ENCODE measurements around the gene HABP2. TPM values are rescaled to one million over a fixed set of nuclear protein-coding genes. Genes with fewer than 3 reads are reported as not detected.
A peak's percentile ranks its signal among the peaks of the same experiment; 100 is the strongest.

HABP2 gene
- total RNA-seq, 1 donor from 2014 or later = not detected

DNA sequence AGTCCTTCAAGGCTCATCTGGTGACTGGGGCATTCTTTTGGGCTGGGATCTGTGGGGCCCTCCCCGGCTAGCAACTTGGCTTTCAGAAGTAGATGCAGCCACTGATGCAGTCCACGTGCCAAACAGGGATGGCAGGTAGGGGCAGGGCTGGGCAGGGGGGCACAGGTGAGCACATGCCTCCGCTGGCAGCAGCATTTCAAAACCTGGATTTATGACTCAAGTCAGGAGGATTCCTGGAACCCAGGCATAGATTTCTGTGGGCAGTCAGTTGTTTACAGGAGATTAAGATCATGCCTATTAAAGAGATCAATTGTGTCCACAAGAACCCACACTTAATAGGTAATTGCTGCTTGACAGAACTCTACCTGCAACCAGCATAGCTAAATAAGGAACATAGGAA is 839 bp upstream of the HABP2 start:
- ATAC-seq (no peak), DNase-seq (no peak)
- intact Hi-C loops (cut with micrococcal nuclease) = no loop called here

DNA sequence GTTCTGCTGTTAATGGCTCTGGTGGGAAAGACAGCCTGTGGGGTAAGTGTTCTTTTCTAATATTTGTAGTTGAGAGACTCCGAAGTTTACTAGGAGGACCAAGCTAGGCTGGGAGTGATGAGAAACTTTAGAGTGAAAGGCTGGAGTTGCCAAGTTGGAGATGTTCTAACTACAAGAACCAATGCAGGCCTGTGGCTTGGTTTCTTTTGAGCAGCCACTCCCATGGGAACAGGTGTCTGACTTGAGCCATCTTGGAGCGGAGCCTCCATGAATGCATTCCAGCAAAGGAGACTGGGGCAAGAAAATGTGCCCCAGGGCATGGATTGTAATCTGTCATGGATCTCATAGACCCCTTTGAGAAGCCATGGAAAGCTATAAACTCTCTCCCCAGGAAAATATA is 296 bp downstream of the HABP2 start:
- no peak for ATAC-seq
- DNase-seq = no peak
- intact Hi-C loops (cut with micrococcal nuclease) = no loop called here

DNA sequence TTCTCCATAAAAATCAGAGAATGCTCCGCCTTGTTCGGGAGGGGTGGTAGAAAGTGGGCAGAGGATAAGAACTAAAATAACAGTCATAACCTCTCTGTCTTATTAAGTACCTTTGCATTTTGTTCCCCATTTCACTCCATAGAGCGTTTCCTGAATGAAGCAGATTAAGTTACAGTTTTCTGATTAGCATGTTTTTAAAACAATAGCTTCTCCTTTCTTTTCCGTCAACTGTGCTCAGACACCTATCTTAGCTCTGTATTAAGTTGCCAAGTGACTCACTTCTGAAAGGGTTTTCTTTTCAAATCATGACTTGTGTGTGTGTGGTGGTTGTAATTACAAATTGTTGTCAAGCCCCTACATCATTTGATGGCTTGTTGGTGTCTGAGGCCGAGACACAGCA is 1.4 kb downstream of the HABP2 start:
- no peak for DNase-seq
- ATAC-seq = no peak
- intact Hi-C loops (cut with micrococcal nuclease) = no loop called here

DNA sequence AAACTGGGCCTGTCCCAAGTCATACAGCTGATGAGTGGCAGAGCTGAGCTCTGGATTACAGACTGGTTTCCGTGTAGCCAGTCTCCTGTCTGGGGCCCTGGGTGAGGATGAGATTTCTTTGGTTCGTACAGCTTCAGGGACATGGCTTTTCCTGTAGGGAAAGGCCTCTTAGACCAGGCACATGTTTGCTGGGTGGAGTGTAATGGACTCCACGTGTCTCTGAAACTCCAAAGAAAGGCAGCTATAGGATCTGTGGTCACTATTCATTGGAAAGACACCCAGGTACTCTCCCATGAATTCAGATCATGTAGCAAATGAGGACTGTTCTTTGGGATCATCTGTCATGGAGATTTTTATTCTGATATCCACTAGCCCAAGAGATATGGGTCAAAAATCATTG is 2.4 kb downstream of the HABP2 start:
- intact Hi-C loops (cut with micrococcal nuclease) = no loop called here
- DNase-seq = no peak
- ATAC-seq = no peak

DNA sequence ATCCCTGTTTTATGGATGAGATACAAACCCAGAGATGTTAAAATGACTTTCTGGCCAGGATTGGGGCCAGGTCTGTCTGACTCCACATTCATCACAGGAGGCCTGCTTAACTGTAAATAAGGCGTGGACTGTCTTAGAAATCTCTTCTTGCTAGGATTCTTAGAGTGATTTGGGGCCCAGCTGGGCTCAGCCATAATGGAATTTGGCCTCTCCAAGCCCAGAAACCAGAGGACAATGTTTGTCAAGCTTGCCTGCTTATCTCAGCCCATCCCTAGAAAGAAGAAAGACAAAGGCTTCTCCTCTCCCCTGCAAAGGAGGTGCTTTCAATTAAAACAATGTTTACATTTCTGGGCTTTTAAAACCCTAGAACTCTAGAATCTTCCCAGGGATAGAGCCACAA is 2.9 kb downstream of the HABP2 start:
- intact Hi-C loops (cut with micrococcal nuclease) = no loop called here
- ATAC-seq (no peak), DNase-seq (no peak)

DNA sequence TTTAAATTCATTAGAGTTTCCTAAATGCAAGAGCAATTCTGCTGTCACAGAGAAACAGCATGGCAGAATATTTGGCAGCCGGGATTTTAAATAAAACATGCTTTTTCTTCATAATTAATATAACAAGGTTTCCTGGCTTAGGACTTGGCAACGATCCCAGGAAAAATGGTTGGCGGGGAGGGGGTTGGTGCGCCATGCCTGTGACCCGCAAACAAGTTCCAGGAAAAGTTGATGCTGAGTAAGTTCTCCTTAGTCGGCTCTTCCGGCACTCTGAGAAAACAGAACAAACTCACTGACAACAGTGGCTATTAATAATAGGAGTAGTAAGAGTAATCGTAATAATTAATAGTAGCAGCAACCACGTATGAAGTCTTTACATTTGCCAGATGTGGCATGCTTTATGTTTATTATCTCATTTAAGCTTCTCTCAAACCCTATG is 4.6 kb downstream of the HABP2 start:
- DNase-seq (no peak), ATAC-seq (no peak)
- intact Hi-C loops (cut with micrococcal nuclease) = no loop called here

DNA sequence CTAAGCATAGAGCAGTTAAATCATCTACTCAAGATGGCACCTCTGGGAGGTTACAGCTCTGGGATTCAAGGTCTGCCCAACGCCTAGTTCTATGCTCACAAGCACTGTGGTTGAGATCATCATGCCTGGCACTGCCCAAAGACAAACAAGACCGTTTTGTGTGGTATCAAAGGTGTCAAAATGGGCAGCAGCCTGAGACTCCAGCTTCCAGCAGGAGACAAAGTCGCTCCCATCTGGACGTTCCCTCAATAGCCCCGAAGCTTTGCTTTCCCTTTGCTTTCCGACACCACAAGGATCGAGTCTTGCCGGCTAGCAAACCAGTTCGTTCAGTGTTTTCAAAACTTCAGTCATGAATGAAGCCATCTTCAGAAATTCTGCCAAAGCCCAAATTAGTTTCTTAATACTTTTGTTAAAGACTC is 5.1 kb downstream of the HABP2 start:
- ATAC-seq (no peak), DNase-seq (no peak)
- intact Hi-C loops (cut with micrococcal nuclease) = no loop called here

DNA sequence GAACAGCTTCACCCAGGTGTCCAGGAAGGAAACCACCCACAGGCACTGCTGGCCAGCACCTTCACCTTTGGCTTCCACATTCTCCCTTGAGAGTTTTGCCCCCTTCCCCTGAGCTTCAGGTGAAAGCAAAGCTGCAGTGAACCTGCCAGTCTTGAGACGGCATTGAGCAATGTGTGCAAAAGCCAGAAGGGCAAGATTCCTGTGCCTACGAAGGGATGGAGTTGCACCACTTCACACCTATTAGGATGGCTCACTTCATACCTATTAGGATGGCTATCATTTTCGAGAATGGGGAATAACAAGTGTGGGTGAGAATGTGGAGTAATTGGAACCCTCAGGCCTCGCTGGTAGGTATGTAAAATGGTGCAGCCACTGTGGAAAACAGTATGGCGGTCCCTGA is 7.2 kb downstream of the HABP2 start:
- intact Hi-C loops (cut with micrococcal nuclease) = no loop called here
- ATAC-seq (no peak), DNase-seq (no peak)

DNA sequence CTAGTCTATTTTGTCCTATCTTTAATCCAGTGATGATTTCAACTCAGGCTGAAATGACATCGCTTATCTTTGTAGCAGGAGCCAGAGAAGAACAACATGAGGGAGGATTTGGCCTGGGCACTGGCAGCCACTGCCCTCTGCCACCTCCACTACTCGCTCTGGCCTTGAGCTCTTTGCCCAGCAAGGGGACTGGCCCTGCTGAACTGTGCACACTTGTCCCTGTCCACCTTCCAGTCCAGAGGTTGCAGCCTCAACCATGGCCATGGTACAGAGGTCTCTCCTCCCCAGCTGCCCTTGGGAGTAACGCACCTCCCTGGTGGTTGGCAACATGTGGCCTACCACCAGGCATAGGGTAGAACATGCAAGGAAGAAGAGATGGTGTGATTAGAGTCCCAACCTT is 8.4 kb downstream of the HABP2 start:
- intact Hi-C loops (cut with micrococcal nuclease) = no loop called here
- no peak for ATAC-seq
- no peak for DNase-seq

DNA sequence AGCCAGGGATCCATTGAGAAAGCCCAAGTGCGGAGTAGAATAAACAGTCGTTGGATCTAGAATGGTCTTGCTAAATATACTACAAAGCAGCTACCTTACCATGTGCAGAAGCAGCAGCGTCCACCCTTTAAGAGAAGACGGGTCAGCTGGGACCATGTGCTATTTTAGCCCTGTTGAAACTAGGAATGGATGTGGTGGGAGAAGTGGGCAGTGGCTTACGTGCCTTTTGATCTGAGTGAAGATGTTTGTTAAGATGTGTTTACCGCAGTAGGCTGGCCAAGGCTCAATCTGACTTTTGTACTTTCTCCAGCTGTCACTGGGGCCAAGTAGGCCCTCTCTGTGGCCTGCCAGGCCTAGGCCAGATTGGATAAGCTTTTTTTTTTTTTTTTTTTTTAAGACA is 9.2 kb downstream of the HABP2 start:
- intact Hi-C loops (cut with micrococcal nuclease) = no loop called here
- ATAC-seq (no peak), DNase-seq (no peak)

DNA sequence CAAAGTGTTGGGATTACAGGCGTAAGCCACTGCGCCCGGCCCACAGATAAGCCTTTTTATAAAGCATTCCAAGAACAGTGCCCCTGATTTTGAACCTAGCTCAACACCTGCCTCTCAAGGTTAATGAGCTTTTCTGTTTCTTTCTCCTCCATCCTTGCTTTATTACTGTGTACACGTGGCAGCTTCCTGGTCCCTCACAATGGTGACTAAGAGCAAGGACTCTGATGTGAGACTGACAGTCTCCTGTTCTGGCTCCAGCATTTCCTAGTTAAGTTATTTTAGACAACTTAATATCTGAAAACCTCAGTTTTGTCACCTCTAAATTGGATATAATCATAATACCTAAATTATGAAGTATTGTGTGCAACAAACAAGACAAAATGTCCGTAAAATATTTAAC is 9.9 kb downstream of the HABP2 start:
- intact Hi-C loops (cut with micrococcal nuclease) = no loop called here
- no peak for ATAC-seq
- no peak for DNase-seq

DNA sequence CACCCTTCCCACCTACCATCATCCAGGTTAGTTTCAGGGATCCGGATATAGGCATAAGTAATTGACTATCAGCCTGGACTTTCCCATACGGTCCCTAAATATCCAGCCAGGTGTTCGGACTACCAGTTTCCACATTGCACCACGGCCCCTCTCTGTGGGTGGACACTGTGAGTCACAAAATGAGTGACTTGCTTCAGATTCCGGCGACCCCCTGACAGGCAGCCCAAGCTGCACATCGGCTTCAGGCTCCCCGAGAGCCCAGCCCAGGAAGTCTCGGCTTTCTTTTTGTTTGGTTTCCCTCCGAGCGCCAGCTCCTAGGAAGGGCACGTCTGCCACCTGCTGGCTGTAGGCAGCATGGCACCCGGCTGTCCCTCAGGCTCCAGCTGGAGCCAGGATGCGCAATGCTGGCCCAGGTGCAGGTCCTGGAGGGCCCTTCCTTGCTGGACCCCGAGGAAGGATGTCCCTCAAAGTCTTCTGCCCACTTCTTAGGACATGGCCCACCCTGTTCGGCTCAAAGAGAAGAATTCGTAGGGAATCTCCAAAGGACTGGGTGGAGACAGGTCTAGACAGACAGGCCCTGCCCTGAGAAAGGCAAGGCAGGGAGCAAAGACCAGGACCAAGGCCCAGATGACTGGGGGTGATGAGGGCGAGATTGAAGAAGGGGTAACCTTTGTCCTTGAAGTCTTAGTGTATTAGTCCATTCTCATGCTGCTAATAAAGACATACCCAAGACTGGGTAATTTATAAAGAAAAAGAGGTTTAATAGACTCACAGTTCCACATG is 10.6 kb downstream of the HABP2 start:
- intact Hi-C loops (cut with micrococcal nuclease) = no loop called here
- ATAC-seq (peak; percentile 92), DNase-seq (peak; percentile 85)

DNA sequence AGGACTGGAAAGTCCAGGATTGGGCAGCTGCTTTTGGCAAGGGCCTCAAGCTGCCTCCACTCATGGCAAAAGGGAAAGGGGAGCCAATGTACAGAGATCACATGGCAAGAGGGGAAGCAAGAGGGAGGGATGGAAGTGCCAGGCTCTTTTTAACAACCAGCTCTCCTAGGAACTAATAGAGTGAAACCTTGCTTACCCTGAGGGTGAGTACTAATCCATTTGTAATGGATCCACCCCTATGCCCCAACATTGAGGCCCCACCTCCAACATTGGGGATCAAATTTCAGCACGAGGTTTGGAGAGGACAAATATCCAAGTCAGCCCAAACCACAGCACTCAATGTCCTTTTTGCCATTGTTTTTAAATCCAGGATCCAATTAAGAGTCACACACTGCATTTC is 12.5 kb downstream of the HABP2 start:
- DNase-seq = no peak
- intact Hi-C loops (cut with micrococcal nuclease) = no loop called here
- ATAC-seq = no peak

DNA sequence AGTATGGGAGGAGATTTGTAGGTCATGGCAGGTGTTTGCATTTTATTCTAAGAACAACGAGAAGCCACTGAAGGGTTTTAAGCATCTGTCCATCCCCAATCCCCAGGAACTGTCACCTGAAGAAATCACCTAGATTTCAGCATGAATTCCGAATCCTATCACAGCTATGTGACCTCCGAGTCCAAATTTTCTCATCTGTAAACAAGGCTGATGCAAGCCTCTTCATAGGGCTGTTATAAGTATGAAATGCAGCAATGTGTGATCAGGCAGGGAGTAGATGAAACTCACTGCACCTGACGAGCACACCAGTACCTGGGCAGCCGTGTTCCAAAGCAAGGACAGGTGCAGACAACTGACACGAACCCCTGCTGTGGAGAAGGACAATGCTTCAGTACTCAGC is 14.0 kb downstream of the HABP2 start:
- intact Hi-C loops (cut with micrococcal nuclease) = no loop called here
- no peak for ATAC-seq
- DNase-seq = no peak

DNA sequence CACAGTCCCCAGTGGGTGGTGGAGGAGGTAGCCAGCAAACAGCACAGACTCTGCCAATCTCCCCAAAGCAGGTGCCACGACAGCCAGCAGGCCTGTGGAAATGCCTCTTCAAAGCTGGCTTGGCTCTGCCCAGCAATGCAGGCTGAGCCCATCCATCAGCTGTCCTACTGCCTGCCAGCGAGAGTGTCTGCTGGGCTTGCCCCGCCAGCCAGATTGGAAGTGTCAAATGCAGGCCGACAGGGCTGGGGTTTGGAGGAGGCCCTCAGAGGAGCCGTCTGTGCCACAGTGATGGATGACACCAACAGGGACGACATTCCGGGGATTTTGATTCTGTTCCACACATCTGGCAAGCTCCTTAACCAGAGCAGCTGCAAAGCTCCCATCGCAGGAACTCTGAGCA is 16.7 kb downstream of the HABP2 start:
- intact Hi-C loops (cut with micrococcal nuclease) = no loop called here
- peak; percentile 64 for DNase-seq

DNA sequence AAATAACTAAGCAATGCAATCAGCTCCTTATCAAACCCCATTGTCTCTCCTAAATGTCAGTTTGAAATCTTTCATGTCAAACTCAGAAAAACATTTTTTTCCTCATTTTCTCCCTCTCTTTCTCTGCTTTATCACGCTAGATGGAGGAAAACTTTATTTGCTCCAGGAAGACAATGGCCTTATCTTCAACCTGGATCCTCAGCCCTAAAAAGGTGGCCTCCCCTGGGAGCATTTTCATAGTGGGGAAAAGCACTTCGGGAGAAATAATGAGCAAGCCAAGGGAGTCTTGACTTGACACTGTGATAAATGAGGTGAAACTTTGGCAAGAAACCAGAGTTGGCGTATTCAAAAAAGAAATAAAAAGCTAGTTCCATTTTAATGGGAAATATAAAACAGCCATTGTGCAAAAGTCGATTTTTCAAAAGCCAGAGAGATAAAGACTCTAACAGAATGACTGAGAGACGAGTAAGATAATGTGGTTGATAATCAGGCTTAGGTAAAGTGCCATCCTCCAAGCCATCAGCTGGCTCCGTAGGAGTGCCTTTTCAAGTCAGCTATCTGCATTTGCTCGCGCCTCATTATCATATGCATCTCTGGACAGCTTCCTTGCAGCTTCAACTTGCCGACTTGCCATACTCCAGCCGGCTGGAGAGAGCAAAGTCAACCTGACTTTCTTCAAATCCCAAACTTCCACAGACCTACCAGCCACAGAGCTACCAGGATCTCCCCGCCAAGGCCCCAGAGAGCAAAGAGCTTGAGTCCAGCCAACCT is 19.9 kb downstream of the HABP2 start:
- intact Hi-C loops (cut with micrococcal nuclease) = no loop called here
- no peak for ATAC-seq

More for the DNA sequence above, 16.7 kb downstream of the HABP2 start:
- ATAC-seq = peak; percentile 86

DNA sequence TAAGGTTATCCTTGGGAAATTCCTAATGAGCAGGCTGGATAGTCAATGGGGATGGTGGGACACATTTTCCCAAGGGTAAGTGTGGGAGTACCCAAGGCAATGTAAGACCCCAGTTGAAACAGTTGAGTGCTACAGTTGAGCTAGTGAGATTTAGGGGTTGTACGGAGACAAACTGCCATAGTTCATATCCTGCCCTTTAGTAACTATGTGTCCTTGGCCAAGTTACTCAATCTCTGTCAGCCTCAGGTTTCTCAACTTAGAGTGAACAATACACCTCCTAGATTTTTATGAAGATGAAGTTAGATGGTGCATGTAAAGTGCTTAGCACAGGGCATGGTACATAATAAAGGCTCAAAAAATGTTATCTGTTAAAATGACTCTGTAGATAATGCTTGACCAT is 20.5 kb downstream of the HABP2 start:
- intact Hi-C loops (cut with micrococcal nuclease) = no loop called here
- ATAC-seq (no peak), DNase-seq (no peak)

More for the DNA sequence above, 19.9 kb downstream of the HABP2 start:
- DNase-seq = no peak

DNA sequence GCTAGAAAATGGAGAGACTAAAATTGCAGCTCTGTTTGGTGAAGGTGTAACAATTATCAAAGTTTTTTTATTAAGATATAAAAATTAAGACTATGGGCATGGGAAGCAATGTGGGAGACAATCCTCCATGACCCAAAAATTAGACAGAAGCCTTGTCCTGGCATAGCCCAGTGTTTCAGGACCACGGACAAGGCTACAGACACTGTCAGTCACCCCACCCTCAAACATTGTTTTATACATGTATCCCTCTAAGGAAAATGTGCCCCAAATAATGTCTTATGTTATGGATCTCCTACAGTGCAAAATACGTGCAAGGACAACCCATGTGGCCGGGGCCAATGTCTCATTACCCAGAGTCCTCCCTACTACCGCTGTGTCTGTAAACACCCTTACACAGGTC is 24.0 kb downstream of the HABP2 start:
- peak; percentile 33 for ATAC-seq
- intact Hi-C loops (cut with micrococcal nuclease) = no loop called here
- no peak for DNase-seq

DNA sequence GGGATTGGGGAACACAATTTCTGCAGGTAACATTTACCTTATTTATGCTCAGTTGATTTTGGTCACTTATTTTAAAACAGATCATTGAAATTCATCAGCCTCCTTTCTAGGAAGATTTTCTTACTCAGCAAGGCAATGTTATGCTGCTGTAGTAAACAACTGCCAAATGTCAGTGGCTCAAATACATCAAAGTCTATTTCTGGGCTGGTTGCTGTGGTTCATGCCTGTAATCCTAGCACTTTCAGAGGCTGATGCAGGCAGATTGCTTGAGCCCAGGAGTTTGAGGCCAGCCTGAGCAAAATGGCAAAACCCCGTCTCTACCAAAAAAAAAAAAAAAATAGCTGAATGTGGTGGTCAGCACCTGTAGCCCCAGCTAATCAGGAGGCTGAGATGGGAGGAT is 25.9 kb downstream of the HABP2 start:
- ATAC-seq = no peak
- DNase-seq = no peak
- intact Hi-C loops (cut with micrococcal nuclease) = no loop called here

DNA sequence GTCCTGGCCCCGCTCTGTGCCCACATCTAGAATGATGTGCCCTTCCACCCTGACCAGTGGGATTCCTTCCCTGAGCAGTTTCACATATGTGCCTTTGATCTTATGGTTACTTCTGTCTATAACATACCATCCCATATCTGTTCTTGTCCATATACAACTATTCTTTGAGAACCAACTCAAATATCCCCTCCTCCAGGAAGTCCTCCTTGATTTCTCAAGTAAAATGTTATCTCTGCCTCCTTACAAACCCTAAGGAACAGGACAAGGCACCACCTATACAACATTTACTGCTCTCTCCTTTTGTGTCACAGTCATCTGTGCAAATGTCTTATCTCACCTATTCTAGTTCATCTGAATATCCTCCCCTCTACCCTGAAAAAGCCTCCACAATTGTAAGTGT is 28.2 kb downstream of the HABP2 start:
- no peak for ATAC-seq
- DNase-seq = no peak
- intact Hi-C loops (cut with micrococcal nuclease) = no loop called here

DNA sequence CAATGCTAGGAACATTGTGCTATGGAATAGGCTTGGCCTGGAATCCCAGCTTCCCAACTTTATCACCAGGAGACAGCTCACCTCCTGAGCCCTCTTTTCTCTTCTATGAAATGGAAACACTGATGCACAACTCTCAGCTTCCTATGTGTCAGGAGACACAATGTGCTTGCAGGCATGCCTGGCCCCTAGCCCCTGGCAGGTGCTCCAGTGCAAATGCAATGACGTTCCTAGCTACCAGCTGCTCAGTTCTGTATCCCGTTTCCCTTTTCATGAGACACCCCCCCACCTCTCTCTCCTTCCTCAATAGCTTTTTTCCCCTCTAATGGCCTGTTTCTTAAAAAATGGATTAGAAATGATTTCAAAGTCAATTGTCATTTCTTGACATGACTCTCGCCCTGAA is 30.7 kb downstream of the HABP2 start:
- intact Hi-C loops (cut with micrococcal nuclease) = no loop called here
- DNase-seq (no peak), ATAC-seq (peak; percentile 11)

Measured in left ventricle myocardium superior (tissue), 1 donor.